A673 (cell line): Measurements from ENCODE around the gene ADCY5. TPM values are rescaled to one million over a fixed set of nuclear protein-coding genes. Genes with fewer than 3 reads are reported as not detected.

ENCODE experiments used
- BruUV-seq: library from RNA; stranded (reverse); fragments of 400-500 nt; replicated peaks from 2 replicates; lab custom pipeline; 2021; lab: Mats Ljungman, UMichigan
- CTCF ChIA-PET: fragments of 300-600 bp; sonication (Branson Sonifier 250); formaldehyde crosslinking; loops from one replicate; lab custom pipeline; 2022; ENCODE audit warnings: antibody characterized with exemption; lab: Charles Lee
- POLR2A ChIA-PET: fragments of 300-600 bp; sonication (Branson Sonifier 250); formaldehyde crosslinking; loops from one replicate; lab custom pipeline; 2022; ENCODE audit warnings: antibody characterized with exemption; ENCODE audit not compliant: low non-redundant PET; lab: Charles Lee
- DNase-seq: peaks from one replicate; pipeline ENCODE4 v3.0.0-alpha.2; 2015; ENCODE audit warnings: low spot score
- H3K27ac ChIP-seq: fragments of 200-600 bp; sonication (generic); 2 replicates; pipeline ENCODE4 v1.5.1; 2016; ENCODE audit warnings: mixed run types, low read depth, mild to moderate bottlenecking, mixed read lengths, antibody characterized with exemption, low read length; ENCODE audit not compliant: poor library complexity, severe bottlenecking
- H3K27me3 ChIP-seq: fragments of 200-600 bp; sonication (generic); replicated peaks from 2 replicates; pipeline ENCODE4 v1.6.1; 2017; ENCODE audit warnings: mixed run types, low read depth, mild to moderate bottlenecking, mixed read lengths, antibody characterized with exemption, low read length; ENCODE audit not compliant: insufficient read depth, poor library complexity
- H3K36me3 ChIP-seq: fragments of 200-600 bp; sonication (generic); 2 replicates; pipeline ENCODE4 v1.6.1; 2016; ENCODE audit warnings: mixed run types, mild to moderate bottlenecking, mixed read lengths, antibody characterized with exemption, low read length; ENCODE audit not compliant: insufficient read depth, poor library complexity, severe bottlenecking
- H3K4me1 ChIP-seq: fragments of 200-600 bp; sonication (generic); 2 replicates; pipeline ENCODE4 v1.6.1; 2017; ENCODE audit warnings: mixed run types, mild to moderate bottlenecking, mixed read lengths, antibody characterized with exemption, low read length; ENCODE audit not compliant: insufficient read depth, poor library complexity, severe bottlenecking
- H3K4me3 ChIP-seq: fragments of 200-600 bp; sonication (generic); 2 replicates; pipeline ENCODE4 v1.5.1; 2016; ENCODE audit warnings: low read depth, mixed run types, mild to moderate bottlenecking, mixed read lengths, low read length; ENCODE audit not compliant: poor library complexity, severe bottlenecking
- H3K9me3 ChIP-seq: fragments of 200-600 bp; sonication (generic); 2 replicates; pipeline ENCODE4 v1.6.1; 2016; ENCODE audit warnings: mixed run types, low read depth, mild to moderate bottlenecking, mixed read lengths, antibody characterized with exemption, low read length; ENCODE audit not compliant: poor library complexity, severe bottlenecking
- CTCF ChIP-seq: fragments of 300-800, 200-600 bp; sonication (generic); conservative IDR thresholded peaks from 2 replicates; pipeline ENCODE4 v1.5.1; 2017; ENCODE audit warnings: low read depth, mild to moderate bottlenecking, antibody characterized with exemption, low read length, moderate library complexity, mixed read lengths
- EZH2 ChIP-seq: fragments of 200-600 bp; sonication (generic); IDR thresholded peaks from 2 replicates; pipeline ENCODE4 v1.6.1; 2017; ENCODE audit warnings: borderline replicate concordance, low read depth, mild to moderate bottlenecking, mixed read lengths, antibody characterized with exemption, low read length; ENCODE audit not compliant: poor library complexity, severe bottlenecking
- intact Hi-C: fragments of 100-400 bp; cut with micrococcal nuclease; formaldehyde crosslinking; loops from one replicate; pipeline ENCODE4 v1.10.0; 2022; ENCODE audit not compliant: unreplicated experiment
- total RNA-seq: library from RNA; stranded (reverse); gene quantifications from 2 replicates; pipeline ENCODE4 v1.2.3, GENCODE V29; 2021

The ADCY5 gene
- total RNA-seq, 1 experiment from 2014 or later, result 0.21 TPM

GRCh38 chr3:123348471-123349200, 100.3 kb downstream of the ADCY5 start:
- H3K27me3 ChIP-seq, result no peaks in the 10 kb centered on the region
- H3K4me1 ChIP-seq, result no peaks in the 10 kb centered on the region
- no peak overlapping the region for H3K27ac ChIP-seq
- POLR2A ChIA-PET, result no interaction called here
- no peak overlapping the region for H3K4me3 ChIP-seq
- intact Hi-C loops, result no loop called here
- CTCF ChIA-PET, result no interaction called here
- TF ChIP-seq CTCF (no peak), EZH2 (no peak)
- DNase-seq, result no peak
- no peaks in the 10 kb centered on the region for H3K9me3 ChIP-seq
- BruUV-seq, result no TSS peak
- H3K36me3 ChIP-seq, result no peaks in the 10 kb centered on the region

GRCh38 chr3:123347691-123348264, 101.1 kb downstream of the ADCY5 start:
- no TSS peak for BruUV-seq
- no peaks in the 10 kb centered on the region for H3K4me1 ChIP-seq
- H3K9me3 ChIP-seq, result no peaks in the 10 kb centered on the region
- POLR2A ChIA-PET, result no interaction called here
- H3K27ac ChIP-seq, result no peak overlapping the region
- CTCF ChIA-PET, result no interaction called here
- DNase-seq, result no peak
- no peak overlapping the region for H3K4me3 ChIP-seq
- no peaks in the 10 kb centered on the region for H3K36me3 ChIP-seq
- H3K27me3 ChIP-seq, result no peaks in the 10 kb centered on the region
- intact Hi-C loops, result no loop called here
- TF ChIP-seq EZH2, result no peak
- TF ChIP-seq CTCF, result no peak

- ChIA-PET POLR2A (no interaction called here), CTCF (no interaction called here)
- no peaks in the 10 kb centered on the region for H3K27me3 ChIP-seq
- no peak overlapping the region for H3K4me3 ChIP-seq
- DNase-seq, result no peak
- no peak overlapping the region for H3K27ac ChIP-seq
- intact Hi-C loops, result no loop called here
- BruUV-seq, result no TSS peak
- TF ChIP-seq EZH2, result no peak
- no peak for TF ChIP-seq CTCF
- H3K36me3 ChIP-seq, result no peaks in the 10 kb centered on the region
- no peaks in the 10 kb centered on the region for H3K9me3 ChIP-seq
- H3K4me1 ChIP-seq, result no peaks in the 10 kb centered on the region
These were observed 101.7 kb downstream of the ADCY5 start for GRCh38 chr3:123347205-123347604.
